Motor neuron (in vitro differentiated cells): ENCODE data around the gene PACRG. TPM values are rescaled to one million over a fixed set of nuclear protein-coding genes. Genes with fewer than 3 reads are reported as not detected.

Experiments used
- ATAC-seq, 8 experiments: fragments of 200-7000 bp; cut with Tn5 transposase; replicated peaks in 6 of 8; 2 replicates each; pipeline ENCODE4 v1.8.0; 2021; ENCODE audit warnings: mild to moderate bottlenecking in 8 of 8, moderate library complexity in 8 of 8
- H3K27ac ChIP-seq, 2 donors: fragments of 250-450 bp; sonication (Bioruptor Pico); 2 replicates each; pipeline ENCODE4 v1.9.0; 2021; ENCODE audit warnings: antibody characterized with exemption in 2 of 2, mild to moderate bottlenecking in 2 of 2, moderate library complexity in 1 of 2
- H3K4me1 ChIP-seq, 2 donors: fragments of 250-450 bp; sonication (Bioruptor Pico); replicated peaks in 1 of 2; 2 replicates each; pipeline ENCODE4 v1.6.1; 2021; ENCODE audit warnings: antibody characterized with exemption in 2 of 2, mild to moderate bottlenecking in 2 of 2, moderate library complexity in 1 of 2
- H3K4me3 ChIP-seq, 5 donors: fragments of 250-450 bp; sonication (Bioruptor Pico); 2 replicates each; pipeline ENCODE4 v1.9.0; 2021; ENCODE audit warnings: antibody characterized with exemption in 5 of 5, mild to moderate bottlenecking in 5 of 5, moderate library complexity in 4 of 5
- WGBS, 10 experiments: fragments of 450-650 bp; shearing (Covaris generic); methylation state at CpG; one replicate each; pipeline ENCODE4 v1.0.0; 2022; 5-methylcytosine and 5-hydroxymethylcytosine counted together
- in situ Hi-C, 9 experiments: fragments of 400-800 bp; cut with MboI; loops; one replicate each; pipeline ENCODE4 v1.15.0; 2021; ENCODE audit warnings: low sequenced_read_pairs in 9 of 9, low pct_unique_long_range_greater_than_20kb in 2 of 9; ENCODE audit not compliant: unreplicated experiment in 9 of 9
- total RNA-seq, 8 experiments: library from RNA; unstranded; fragments of 300-600 nt; gene quantifications; 2 replicates each; pipeline versions ENCODE4 v1.2.3 to v1.2.4, GENCODE V29; 2022

PACRG gene
- total RNA-seq, 8 experiments from 2014 or later: 4.7 to 47.9 (median 11.9) TPM; not detected in 3

GRCh38 chr6:162940426-162940825, 212.7 kb downstream of the PACRG start:
- WGBS, 10 experiments: 29 to 100% (median 75%) methylated on average over 1 to 5 of the region's 5 CpGs; no CpG with 5 or more reads in 3 of the 10 experiments
- Histone ChIP-seq H3K27ac (no peak overlapping the region), H3K4me3 (no peak overlapping the region), H3K4me1 (peaks cover 4 to 5% of the 10 kb centered on the region in 2 donors)
- in situ Hi-C loops: no loop called here
- peak in 4 of 8 experiments; percentile 36 to 50 (median 48) for ATAC-seq

GRCh38 chr6:162941128-162941527, 213.4 kb downstream of the PACRG start:
- H3K4me3 ChIP-seq: no peak overlapping the region
- no peak overlapping the region for H3K27ac ChIP-seq
- ATAC-seq: peak in 1 of 8 experiments; percentile 21
- 26 to 83% (median 72%) methylated on average over 1 to 8 of the region's 8 CpGs; no CpG with 5 or more reads in 2 of the 10 experiments for WGBS, 10 experiments
- peaks cover 4 to 5% of the 10 kb centered on the region in 2 donors for H3K4me1 ChIP-seq
- in situ Hi-C loops: no loop called here

- no peak overlapping the region for H3K27ac ChIP-seq
- in situ Hi-C loops: no loop called here
- WGBS, 10 experiments: 83 to 100% (median 100%) methylated on average over 1 to 2 of the region's 2 CpGs; no CpG with 5 or more reads in 7 of the 10 experiments
- no peak for ATAC-seq
- peaks cover 4 to 5% of the 10 kb centered on the region in 2 donors for H3K4me1 ChIP-seq
- no peak overlapping the region for H3K4me3 ChIP-seq
These were observed 215.1 kb downstream of the PACRG start for GRCh38 chr6:162942866-162943265.

GRCh38 chr6:162943369-162943768, 215.6 kb downstream of the PACRG start:
- Histone ChIP-seq H3K27ac (no peak overlapping the region), H3K4me3 (no peak overlapping the region), H3K4me1 (peaks cover 4 to 5% of the 10 kb centered on the region in 2 donors)
- in situ Hi-C loops: no loop called here
- ATAC-seq: no peak
- 83 to 100% (median 92%) methylated on average over 1 to 3 of the region's 5 CpGs; no CpG with 5 or more reads in 6 of the 10 experiments for WGBS, 10 experiments

- Histone ChIP-seq H3K4me3 (no peak overlapping the region), H3K27ac (no peak overlapping the region), H3K4me1 (peaks cover 6 to 22% of the 10 kb centered on the region in 2 donors)
- 61 to 100% (median 91%) methylated on average over 1 to 4 of the region's 4 CpGs; no CpG with 5 or more reads in 2 of the 10 experiments for WGBS, 10 experiments
- ATAC-seq: peak in 3 of 8 experiments; percentile 27 to 71 (median 61)
- in situ Hi-C loops: no loop called here
These were observed 223.5 kb downstream of the PACRG start for GRCh38 chr6:162951164-162951743.

GRCh38 chr6:162952423-162952822, 224.6 kb downstream of the PACRG start:
- WGBS, 10 experiments: 63 to 84% (median 74%) methylated on average over 1 to 4 of the region's 4 CpGs; no CpG with 5 or more reads in 2 of the 10 experiments
- Histone ChIP-seq H3K27ac (no peak overlapping the region), H3K4me3 (no peak overlapping the region), H3K4me1 (peaks cover 6 to 22% of the 10 kb centered on the region in 2 donors)
- peak in 5 of 8 experiments; percentile 57 to 88 (median 82) for ATAC-seq
- in situ Hi-C loops: no loop called here

GRCh38 chr6:162957062-162957461, 229.3 kb downstream of the PACRG start:
- Histone ChIP-seq H3K4me1 (peaks cover 0 to 13% of the 10 kb centered on the region in 2 donors), H3K4me3 (no peak overlapping the region), H3K27ac (no peak overlapping the region)
- in situ Hi-C loops: no loop called here
- no peak for ATAC-seq
- WGBS, 10 experiments: 80 to 100% (median 100%) methylated on average over 1 to 3 of the region's 3 CpGs; no CpG with 5 or more reads in 2 of the 10 experiments

GRCh38 chr6:162960679-162961457, 233.1 kb downstream of the PACRG start:
- Histone ChIP-seq H3K4me3 (no peak overlapping the region), H3K27ac (no peak overlapping the region), H3K4me1 (no peaks in the 10 kb centered on the region)
- in situ Hi-C loops: no loop called here
- 8 to 100% (median 78%) methylated on average over 1 to 3 of the region's 3 CpGs for WGBS, 10 experiments
- no peak for ATAC-seq

- no peak for ATAC-seq
- Histone ChIP-seq H3K27ac (no peak overlapping the region), H3K4me1 (no peaks in the 10 kb centered on the region), H3K4me3 (no peak overlapping the region)
- in situ Hi-C loops: no loop called here
These were observed 234.3 kb downstream of the PACRG start for GRCh38 chr6:162962093-162962492.

- 0 to 89% (median 69%) methylated on average over 1 of the region's 1 CpG; no CpG with 5 or more reads in 1 of the 10 experiments for WGBS, 10 experiments
- no peak for ATAC-seq
- in situ Hi-C loops: no loop called here
- Histone ChIP-seq H3K27ac (no peak overlapping the region), H3K4me1 (no peaks in the 10 kb centered on the region), H3K4me3 (no peak overlapping the region)
These were observed 236.1 kb downstream of the PACRG start for GRCh38 chr6:162963861-162964260.

GRCh38 chr6:162964488-162965140, 236.8 kb downstream of the PACRG start:
- WGBS, 10 experiments: 0 to 100% (median 88%) methylated on average over 1 to 6 of the region's 6 CpGs; no CpG with 5 or more reads in 1 of the 10 experiments
- H3K4me1 ChIP-seq: no peaks in the 10 kb centered on the region
- in situ Hi-C loops: no loop called here
- no peak overlapping the region for H3K27ac ChIP-seq
- H3K4me3 ChIP-seq: no peak overlapping the region
- peak in 3 of 8 experiments; percentile 47 to 99 (median 99) for ATAC-seq

- 11 to 100% (median 82%) methylated on average over 1 of the region's 1 CpG; no CpG with 5 or more reads in 4 of the 10 experiments for WGBS, 10 experiments
- Histone ChIP-seq H3K27ac (no peak overlapping the region), H3K4me1 (no peaks in the 10 kb centered on the region), H3K4me3 (no peak overlapping the region)
- ATAC-seq: no peak
- in situ Hi-C loops: no loop called here
These were observed 237.6 kb downstream of the PACRG start for GRCh38 chr6:162965366-162965765.

GRCh38 chr6:162970246-162970645, 242.5 kb downstream of the PACRG start:
- in situ Hi-C loops: no loop called here
- ATAC-seq: no peak
- no peak overlapping the region for H3K4me3 ChIP-seq
- WGBS, 10 experiments: 29 to 99% (median 80%) methylated on average over 1 to 8 of the region's 10 CpGs; no CpG with 5 or more reads in 1 of the 10 experiments
- peaks cover 2 to 9% of the 10 kb centered on the region in 2 donors for H3K4me1 ChIP-seq
- H3K27ac ChIP-seq: no peak overlapping the region
